ENCODE data around the gene PTBP1.

PTBP1 gene

DNA sequence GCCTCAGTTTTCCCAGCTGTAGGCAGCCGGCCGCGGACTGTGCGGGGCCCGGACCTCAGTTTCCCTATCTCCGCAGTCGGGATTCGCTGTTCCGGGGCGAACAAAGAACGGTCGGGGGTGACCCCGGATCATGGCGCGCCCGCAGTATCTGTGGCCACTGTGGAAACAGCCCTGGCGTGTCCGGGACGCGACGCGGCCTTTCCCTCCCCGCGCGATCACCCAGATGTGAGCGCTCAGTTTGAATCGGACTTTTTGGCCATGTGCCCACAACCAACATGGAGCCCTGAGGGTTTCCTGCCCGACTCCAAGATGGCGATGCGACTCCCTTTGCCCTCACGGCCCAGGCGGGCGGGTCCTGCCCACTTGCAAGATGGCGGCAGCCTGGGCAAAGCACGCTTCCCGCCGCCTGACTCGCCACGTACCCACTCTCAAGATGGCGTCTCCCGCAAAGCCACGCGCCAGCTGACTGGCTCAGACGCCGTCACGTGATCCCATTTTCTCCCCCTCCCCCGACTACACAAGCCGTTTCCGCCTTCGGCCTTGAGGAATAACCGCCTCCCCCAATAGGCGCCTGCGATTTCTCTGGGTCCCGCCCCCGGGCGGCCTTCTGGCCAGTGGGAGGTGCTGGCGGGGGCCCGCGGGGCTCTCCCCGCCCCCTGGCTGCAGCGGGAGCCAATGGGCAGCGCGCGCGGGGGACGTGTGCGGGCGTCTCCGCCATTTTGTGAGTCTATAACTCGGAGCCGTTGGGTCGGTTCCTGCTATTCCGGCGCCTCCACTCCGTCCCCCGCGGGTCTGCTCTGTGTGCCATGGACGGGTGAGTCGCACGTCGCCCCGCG is at the start of gene PTBP1:
TSS of gene PTBP1 (plus strand) at position 761 of the 836 bp plus-strand sequence. CDS start at position 807, 46 bp downstream.
- peak; percentile 100 for DNase-seq

DNA sequence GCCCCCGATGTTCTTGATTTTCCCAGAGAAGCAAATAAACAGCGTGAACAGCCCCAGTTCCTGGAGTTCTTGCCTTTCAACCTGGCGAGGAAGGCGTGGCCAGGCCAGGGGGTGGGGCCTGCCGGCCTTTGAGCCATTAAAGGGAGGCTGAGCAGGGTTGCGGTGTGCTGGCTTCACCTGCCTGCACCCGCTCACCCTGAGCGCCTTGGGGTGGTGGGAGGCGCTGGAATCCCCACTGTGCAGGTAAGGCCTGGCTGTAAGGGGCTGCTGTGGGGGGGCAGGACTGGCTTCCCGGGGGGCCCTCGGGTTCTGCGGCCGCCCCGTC is 49.0 kb upstream of the PTBP1 start:
- no peak for DNase-seq

DNA sequence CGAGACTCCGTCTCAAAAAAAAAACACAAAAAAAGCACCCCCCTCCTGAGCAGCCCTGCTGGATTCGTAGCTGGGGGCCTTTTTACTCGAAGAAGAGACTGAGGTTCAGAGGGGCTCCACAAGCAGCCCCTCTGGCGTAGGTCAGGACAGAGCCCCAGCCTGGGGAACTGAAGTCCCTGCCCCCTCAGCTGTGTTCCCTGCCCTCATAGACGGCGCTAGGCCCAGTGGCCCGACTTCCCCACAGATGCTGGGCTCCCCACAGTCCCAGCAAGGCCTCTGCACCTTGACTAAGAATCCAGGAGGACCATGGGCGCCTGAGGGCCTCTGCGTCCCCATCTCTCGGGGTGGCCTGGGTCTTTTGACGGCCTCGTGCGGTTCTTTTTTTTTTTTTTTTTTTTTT is 47.4 kb upstream of the PTBP1 start:
- DNase-seq: no peak

DNA sequence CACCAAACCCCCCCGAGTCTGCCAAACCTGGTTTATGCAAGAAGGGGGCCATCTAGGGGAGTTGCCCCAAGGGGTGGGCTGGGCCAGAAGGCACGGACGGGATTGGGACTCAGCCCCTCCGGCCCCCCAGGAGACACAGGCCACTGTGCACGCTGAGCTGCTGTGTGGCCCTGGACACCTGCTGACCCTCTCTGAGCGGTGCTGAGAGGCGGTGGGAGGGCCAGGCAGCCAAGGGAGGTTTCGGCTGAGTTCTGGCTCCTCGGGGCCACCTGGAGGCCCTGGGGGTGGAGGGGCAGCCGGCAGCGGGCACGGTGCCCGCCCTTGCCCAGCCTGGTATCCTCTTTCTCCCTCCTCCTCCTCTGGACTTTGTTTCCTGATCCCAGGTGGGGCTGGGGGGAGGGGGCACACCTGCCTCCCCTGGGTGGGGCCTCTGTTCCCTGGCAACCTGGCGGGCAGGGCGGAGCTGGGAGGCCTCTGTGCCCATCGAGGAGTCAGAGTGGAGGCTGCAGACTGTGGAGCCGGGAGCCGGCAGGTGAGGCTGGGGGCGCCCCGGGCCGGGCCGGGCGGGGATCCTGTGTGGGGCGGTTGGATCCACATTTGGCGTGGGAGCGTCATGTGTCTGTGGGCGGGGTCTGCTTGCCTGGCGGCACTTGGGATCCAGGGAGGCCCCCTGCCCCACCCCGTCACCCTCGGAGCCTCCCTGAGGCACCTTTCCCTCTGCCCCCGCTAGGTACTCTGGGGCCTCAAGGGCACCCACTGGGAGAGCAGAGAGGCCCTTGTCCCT is 46.4 kb upstream of the PTBP1 start, which contains the start of gene MISP:
TSS of gene MISP (plus strand) at position 473 of the 784 bp plus-strand sequence. CDS start 5,835 bp downstream, outside the sequence.
- DNase-seq: peak; percentile 87 to 92

DNA sequence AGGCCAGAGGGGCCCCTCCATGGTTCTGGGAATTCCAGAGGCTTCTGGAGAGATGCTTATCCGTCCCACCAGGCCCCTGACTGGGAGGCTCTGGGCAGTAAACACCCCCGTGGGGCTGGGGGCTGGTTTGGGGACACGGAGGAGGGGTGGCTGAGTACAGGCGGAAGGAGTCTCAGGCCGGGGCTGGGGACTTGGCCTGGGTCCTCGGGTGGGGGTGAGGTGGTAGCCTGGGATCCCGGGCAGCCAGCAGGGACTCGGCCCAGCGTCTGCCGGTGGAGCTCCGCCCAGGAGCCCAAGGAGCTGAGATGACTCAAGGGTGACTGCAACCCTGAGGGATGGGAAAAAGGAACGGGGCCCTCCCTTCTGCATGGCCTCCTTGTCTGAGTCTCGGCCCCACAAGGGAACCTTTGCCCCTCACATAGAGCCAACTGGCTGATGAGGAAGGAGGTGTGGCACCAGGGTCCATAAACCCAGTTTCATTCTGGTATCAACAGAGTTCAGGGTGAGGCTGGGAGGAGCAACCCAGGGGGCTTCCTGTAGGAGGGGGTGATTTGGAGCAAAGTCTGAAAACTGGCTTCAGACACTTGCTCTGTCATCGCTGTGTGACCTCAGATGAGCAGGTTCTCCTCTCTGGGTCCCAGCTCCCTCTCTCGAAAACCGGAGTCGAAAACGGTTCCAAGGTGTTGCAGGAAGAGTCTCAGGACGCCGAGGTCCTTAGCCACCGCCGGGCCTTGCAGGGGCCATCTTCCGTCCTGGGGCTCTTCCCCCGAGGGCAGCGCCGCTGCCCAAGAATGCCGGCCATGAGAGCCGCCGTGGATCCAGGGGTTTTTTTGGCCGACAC is 45.5 kb upstream of the PTBP1 start:
- no peak for DNase-seq

DNA sequence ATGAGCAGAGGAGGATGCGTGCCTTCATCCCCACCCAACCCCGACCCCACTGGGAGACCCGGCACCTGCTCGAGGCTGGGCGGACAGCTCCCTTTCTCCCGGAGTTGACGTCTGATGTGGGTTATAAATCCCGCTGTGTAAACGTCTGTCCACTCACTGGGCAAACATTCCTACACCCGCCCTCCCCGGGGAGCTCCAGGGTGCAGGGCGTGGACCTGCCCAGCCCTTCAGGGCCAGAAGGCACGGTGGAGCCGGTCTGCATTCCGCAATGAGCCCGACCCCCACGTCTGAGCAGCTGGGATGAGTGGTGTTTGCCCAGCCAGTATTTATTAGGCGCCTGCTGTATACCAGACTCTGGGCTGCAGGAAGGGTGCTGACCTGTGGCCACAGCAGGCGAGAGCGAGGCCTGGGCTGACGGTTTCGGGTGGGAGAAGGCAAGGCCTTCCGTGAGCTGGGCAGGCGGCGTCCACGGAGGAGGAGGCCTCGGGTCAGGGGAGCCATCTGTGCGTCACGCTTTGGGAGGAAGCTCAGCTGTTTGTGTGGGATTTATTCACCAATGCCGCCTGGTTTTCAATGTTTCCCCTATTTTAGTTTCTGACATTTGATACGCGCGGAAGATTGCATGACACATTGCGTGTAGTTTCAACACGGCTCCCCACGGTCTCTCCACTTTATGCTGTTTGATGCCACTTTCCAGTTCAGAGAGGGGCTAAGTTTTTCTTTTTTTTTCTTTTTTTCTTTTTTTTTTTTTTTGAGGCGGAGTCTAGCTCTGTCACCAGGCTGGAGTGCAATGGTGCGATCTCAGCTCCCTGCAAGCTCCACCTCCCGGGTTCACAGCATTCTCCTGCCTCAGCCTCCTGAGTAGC is 44.4 kb upstream of the PTBP1 start:
- DNase-seq: peak in 1 of 2 experiments; percentile 35

DNA sequence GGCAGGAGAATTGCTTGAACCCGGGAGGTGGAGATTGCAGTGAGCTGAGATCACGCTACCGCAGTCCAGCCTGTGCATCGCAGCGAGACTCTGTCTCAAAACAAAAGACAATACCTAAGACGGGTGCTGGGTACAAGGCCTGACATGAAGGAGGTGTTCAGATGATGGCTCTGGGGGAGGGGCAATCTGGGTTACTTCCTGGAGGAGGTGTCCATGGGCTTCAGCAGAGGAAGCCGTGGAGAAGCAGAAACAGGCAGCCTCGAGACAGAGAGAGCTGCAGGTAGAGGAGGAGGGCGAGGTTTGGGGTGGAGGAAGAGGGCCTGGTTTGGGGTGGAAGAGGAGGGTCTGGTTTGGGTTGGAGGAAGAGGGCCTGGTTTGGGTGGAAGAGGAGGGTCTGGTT is 42.7 kb upstream of the PTBP1 start:
- DNase-seq: no peak

DNA sequence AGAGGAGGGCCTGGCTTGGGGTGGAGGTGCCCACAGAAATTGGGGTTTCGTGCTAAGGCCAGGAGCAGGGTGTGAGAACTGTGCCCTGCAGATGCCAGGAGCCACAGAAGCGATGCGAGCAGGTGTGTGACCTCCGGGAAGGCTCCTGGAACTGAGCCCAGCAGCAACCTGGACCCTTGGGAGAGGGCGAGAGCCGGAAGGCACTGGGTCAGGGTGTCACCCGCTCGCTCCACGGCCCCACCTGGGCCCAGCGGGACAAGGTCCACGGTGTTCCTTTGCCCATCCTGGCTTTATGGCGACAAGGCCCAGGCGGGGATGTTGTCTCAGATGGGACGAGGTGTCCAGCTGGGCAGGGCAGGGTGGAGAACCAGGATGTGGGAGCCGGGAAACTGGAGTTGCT is 42.2 kb upstream of the PTBP1 start:
- no peak for DNase-seq

DNA sequence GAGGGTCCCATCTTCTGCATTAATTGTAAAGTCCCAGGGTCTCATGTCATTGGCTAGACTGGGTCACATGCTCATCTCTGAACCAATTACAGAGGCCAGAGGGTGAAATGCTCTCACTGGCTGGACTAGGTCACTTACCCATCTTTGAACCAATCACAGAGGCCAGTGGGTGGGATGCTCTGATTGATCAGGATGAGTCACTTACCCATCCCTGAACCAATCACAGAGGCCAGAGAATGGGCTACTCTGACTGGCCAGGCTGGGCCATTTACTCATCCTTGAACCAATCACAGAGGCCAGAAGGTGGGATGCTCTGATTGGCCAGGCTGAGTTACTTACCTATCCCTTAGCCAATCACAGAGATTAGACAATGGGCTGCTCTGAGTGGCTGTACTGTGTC is 41.0 kb upstream of the PTBP1 start:
- no peak for DNase-seq

DNA sequence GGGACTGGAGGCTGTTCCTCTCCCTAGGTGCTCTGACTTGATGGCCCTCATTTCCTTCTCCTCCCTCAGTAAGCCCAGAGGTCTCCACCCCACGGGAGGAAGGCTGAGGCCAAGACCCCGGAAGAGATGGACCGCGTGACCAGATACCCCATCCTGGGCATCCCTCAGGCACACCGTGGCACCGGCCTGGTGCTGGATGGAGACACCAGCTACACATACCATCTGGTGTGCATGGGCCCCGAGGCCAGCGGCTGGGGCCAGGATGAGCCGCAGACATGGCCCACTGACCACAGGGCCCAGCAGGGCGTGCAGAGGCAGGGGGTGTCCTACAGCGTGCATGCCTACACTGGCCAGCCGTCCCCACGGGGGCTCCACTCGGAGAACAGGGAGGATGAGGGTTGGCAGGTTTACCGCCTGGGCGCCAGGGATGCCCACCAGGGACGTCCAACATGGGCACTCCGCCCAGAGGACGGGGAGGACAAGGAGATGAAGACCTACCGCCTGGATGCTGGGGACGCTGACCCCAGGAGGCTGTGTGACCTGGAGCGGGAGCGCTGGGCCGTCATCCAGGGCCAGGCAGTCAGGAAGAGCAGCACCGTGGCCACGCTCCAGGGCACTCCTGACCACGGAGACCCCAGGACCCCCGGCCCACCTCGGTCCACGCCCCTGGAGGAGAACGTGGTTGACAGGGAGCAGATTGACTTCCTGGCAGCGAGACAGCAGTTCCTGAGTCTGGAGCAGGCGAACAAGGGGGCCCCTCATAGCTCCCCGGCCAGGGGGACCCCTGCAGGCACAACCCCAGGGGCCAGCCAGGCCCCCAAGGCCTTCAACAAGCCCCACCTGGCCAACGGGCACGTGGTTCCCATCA is 40.2 kb upstream of the PTBP1 start:
- no peak for DNase-seq

DNA sequence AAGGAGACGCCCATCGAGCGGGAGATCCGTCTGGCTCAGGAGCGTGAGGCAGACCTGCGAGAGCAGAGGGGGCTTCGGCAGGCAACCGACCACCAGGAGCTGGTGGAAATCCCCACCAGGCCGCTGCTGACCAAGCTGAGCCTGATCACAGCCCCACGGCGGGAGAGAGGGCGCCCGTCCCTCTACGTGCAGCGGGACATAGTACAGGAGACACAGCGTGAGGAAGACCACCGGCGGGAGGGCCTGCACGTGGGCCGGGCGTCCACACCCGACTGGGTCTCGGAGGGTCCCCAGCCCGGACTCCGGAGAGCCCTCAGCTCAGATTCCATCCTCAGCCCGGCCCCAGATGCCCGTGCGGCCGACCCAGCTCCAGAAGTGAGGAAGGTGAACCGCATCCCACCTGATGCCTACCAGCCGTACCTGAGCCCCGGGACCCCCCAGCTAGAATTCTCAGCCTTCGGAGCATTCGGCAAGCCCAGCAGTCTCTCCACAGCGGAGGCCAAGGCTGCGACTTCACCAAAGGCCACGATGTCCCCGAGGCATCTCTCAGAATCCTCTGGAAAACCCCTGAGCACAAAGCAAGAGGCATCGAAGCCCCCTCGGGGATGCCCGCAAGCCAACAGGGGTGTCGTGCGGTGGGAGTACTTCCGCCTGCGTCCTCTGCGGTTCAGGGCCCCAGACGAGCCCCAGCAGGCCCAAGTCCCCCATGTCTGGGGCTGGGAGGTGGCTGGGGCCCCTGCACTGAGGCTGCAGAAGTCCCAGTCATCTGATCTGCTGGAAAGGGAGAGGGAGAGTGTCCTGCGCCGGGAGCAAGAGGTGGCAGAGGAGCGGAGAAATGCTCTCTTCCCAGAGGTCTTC is 39.2 kb upstream of the PTBP1 start:
- DNase-seq: no peak

DNA sequence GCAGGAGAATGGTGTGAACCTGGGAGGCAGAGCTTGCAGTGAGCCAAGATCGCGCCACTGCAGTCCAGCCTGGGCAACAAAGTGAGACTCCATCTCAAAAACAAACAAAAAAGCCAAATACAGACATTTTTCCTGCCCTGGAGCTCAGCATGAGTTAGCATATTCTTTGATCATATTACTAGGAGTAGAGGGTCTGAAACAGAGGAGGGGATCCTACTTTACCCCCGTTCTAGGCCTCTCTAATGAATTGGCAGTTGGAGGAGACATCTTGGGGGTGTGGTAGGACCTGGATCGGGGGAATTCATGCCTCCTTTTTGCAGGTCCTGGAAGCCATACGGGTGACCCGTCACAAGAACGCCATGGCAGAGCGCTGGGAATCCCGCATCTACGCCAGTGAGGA is 34.1 kb upstream of the PTBP1 start:
- no peak for DNase-seq

DNA sequence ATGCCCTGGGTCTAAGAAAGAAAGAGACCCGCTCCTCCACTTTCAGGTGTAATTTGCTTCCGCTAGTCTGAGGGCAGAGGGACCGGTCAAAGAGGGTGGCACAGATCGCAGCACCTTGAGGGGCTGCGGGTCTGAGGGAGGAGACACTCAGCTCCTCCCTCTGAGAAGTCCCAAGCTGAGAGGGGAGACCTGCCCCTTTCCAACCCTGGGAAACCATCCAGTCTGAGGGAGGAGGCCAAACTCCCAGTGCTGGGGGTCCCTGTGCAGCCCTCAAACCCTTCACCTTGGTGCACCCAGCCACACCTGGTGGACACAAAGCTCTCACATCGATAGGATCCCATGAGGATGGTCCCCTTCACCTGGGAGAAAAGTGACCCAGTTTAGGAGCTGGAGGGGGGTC is 33.4 kb upstream of the PTBP1 start:
- no peak for DNase-seq

DNA sequence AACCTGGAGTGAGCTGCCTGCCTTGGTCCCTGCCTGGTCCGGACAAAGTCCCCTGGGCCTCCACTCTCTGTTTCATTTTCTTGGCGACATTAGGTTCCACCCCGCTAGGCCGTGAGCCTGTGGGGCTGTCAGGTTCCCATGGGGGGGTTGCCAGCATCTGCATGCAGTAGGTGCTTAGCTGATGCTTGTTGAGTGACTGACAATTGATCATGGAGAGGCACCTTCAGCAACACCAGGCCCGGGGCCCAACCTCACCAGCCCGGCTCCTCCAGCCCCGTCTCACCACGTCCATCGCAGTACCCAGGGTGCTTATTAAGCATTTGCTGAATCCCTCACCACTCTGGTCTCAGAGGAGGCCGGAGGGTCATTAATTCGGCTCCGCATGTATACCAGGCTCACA is 33.0 kb upstream of the PTBP1 start:
- no peak for DNase-seq

DNA sequence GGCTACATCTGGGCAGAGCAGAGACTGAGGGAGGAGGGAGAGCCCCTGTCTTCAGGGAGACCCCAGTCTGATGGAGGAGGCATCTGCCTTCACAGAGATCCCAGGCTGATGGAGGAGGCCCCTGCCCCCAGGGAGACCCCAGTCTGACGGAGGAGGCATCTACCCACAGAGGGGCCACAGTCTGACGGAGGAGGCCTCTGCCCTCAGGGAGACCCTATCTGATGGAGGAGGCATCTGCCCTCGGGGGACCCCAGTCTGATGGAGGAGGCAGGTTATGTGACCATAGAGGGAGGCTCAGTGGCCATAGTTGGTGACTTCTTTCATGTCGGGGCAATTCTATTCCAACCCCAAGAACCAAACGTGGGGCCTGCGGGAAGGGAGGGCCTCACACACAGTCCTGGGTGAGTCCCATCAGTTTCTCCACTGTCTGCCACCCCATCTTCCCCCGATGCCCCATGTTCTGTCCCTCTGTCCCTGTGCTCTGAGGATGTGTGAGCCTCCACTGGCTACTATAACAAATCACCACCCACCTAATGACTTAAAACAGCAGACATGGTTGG is 32.0 kb upstream of the PTBP1 start:
- DNase-seq: no peak

DNA sequence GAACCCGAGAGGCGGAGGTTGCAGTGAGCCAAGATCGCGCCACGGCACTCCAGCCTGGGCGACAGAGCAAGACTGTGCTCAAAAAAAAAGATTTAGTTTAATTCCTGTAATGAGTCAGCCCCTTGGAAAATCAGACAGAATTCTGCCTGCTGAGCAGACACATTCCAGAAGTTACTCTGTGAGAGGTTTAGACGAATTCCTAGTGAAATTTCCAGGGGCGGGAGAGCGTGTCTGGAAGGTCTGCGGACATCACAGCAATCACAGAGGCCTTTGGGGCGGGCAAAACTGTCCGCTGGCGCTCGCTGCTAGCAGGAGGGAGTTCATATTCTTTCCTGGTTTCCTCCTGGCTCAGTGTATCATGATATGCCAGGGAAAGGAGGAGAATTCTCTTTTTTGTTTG is 28.8 kb upstream of the PTBP1 start:
- DNase-seq: no peak

DNA sequence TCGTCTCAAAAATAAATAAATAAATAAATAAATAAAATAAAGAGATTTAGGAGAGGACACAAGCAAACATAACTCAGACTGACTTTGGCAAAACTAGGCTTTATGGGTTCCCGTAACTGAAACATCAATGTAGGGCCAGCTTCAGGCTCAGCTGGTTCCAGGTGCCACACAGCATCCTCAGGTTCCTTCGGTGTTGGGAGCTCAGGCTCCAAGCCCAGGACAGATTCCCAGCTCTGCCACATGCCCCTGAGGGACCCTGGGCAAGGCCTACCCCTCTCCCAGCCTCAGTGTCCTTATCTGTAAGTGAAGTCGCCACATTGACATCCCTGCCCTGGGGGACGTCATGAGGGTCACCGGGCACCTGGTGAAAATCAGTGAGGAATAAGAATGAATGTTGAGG is 27.6 kb upstream of the PTBP1 start:
- no peak for DNase-seq

DNA sequence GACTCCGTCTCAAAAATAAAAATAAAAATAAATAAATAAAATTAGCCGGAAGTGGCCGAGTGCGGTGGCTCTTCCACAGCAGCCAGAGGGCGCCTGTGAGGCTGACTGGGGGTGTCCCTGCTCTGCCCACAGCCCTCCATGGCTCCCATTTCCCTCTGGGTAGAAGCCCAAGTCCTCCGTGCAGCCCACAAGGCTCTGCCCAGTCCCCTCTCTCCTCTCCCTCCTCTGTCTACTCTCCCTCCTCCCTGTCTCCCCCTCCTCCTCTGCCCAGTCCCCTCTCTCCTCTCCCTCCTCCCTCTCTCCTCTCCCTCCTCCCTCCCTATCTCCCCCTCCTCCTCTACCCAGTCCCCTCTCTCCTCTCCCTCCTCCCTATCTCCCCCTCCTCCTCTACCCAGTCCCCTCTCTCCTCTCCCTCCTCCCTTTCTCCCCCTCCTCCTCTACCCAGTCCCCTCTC is 25.9 kb upstream of the PTBP1 start:
- DNase-seq: peak; percentile 14 to 32

DNA sequence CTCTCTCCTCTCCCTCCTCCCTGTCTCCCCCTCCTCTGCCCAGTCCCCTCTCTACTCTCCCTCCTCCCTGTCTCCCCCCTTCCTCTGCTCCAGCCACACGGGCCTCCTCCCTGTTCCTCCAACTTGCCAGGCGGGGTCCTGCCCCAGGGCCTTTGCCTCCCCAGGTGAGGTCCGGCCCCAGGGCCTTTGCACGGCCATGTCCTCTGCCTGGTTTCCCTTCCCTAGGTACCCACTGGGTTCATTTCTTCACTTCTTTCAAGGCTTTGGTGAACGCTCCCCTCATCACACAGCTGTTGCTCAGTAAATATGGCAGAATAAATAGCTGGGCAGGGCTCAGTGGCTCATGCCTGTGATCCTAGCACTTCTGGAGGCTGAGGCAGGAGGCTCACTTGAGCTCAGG is 25.2 kb upstream of the PTBP1 start:
- DNase-seq: no peak
